ENCODE measurements around the gene SKA1. TPM values are rescaled to one million over a fixed set of nuclear protein-coding genes. Genes with fewer than 3 reads are reported as not detected.
A peak's percentile ranks its signal among the peaks of the same experiment; 100 is the strongest.

SKA1 gene
- total and polyA plus RNA-seq, 9 of the 15 experiments (the other 6 are each of a cell fraction or from before 2014, with no cell fraction given) = 27.8 to 67.2 (median 41.9) TPM

DNA sequence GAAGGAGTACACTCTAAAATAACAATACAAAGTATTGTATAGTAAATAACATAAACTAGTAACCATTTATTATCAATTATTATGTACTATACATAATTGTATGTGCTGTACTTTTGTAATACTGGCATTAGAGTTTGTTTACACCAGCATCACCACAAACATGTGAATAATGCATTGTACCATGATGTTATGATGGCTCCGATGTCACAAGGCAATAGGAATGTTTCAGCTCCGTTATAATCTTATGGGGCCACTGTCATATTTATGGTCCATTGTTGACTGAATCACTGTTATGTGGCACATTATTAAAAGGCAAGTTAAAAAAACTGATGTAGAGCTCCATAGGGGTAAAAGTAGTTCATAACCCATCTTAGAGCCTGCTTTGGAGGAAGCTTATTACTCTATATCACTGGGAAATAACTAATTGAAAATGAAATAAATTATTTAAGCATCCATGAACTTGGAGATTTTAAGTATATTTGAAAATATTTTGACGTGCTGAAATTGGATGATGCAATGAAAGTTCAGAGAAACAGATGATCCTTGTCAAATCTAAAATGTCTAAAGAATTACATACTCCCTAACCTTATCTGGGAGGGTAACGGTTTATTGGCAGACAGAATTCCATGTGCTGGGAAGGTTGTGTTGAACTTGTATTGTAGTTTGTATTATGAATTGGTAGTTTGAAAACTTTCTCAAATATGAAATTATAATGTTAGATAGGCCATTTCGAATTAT is 2.4 kb downstream of the SKA1 start (continued):
- TF ChIP-seq GATA2 (CRISPR knock-in tag; IDR thresholded peaks at IDR 0.05) = no peak
- no peak for TF ChIP-seq CEBPG (CRISPR knock-in tag; IDR thresholded peaks at IDR 0.05)
- TF ChIP-seq CEBPG (tag; conservative IDR thresholded peaks at IDR 0.05 in 1 of 2, IDR thresholded peaks at IDR 0.05 in 1 of 2) = peak; percentile 59 to 61; a peak in 3 of 4 replicates
- no peak for TF ChIP-seq TCFL5 (CRISPR knock-in tag; conservative IDR thresholded peaks at IDR 0.05)
- no peak for TF ChIP-seq BRD9 (IDR thresholded peaks at IDR 0.05; ENCODE audit: low read depth, partially characterized antibody)
- TF ChIP-seq BCOR (IDR thresholded peaks at IDR 0.05) = no peak
- no peak for TF ChIP-seq STAT5B (CRISPR knock-in tag; IDR thresholded peaks at IDR 0.05)
- no peak for TF ChIP-seq HDAC3 (IDR thresholded peaks at IDR 0.05; ENCODE audit: borderline replicate concordance, partially characterized antibody)
- no peak for TF ChIP-seq NFIC (IDR thresholded peaks at IDR 0.05)
- TF ChIP-seq SAP30 (IDR thresholded peaks at IDR 0.05; ENCODE audit: borderline replicate concordance, insufficient read depth, low read depth, low read length, poor library complexity, severe bottlenecking) = no peak
- no peak for TF ChIP-seq ZNF253 (CRISPR knock-in tag; conservative IDR thresholded peaks at IDR 0.05)
- no peak for TF ChIP-seq PCBP1 (IDR thresholded peaks at IDR 0.05; ENCODE audit: low read depth, low read length, poor library complexity, severe bottlenecking)
- no peak for TF ChIP-seq ARID1B (IDR thresholded peaks at IDR 0.05)
- TF ChIP-seq, protein P1, sequence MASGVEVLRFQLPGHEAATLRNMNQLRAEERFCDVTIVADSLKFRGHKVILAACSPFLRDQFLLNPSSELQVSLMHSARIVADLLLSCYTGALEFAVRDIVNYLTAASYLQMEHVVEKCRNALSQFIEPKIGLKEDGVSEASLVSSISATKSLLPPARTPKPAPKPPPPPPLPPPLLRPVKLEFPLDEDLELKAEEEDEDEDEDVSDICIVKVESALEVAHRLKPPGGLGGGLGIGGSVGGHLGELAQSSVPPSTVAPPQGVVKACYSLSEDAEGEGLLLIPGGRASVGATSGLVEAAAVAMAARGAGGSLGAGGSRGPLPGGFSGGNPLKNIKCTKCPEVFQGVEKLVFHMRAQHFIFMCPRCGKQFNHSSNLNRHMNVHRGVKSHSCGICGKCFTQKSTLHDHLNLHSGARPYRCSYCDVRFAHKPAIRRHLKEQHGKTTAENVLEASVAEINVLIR (CRISPR knock-in tag; IDR thresholded peaks at IDR 0.05) = no peak
- TF ChIP-seq ATF4 (CRISPR knock-in tag; IDR thresholded peaks at IDR 0.05) = 0 out of 2 replicates have a peak, but pooled peaks have one; percentile 42
